PFSK-1 (cell line): ENCODE results near the gene ACVR1.

Source experiments
- FOXP2 ChIP-seq: optimal IDR thresholded peaks from 2 replicates; pipeline ENCODE3; 2011; ENCODE audit warnings: borderline replicate concordance, control low read depth, inconsistent platforms; ENCODE audit not compliant: insufficient read depth; ENCODE audit errors: extremely low read length, extremely low read depth
- POLR2AphosphoS5 ChIP-seq: IDR thresholded peaks from 2 replicates; pipeline ENCODE4 v1.6.1; 2012; ENCODE audit warnings: low read depth, mild to moderate bottlenecking, control low read depth, low read length, moderate library complexity
- REST ChIP-seq, 2 experiments: IDR thresholded peaks; 2 replicates each; pipeline versions ENCODE4 v1.6.1 to v1.8.0; 2011 to 2012; ENCODE audit warnings: low read depth in 2 of 2, low read length in 2 of 2, control low read depth in 1 of 2, inconsistent platforms in 1 of 2, mild to moderate bottlenecking in 1 of 2, moderate library complexity in 1 of 2; ENCODE audit not compliant: insufficient read depth in 1 of 2
- SIN3A ChIP-seq: IDR thresholded peaks from 2 replicates; pipeline ENCODE4 v1.6.1; 2012; ENCODE audit warnings: mild to moderate bottlenecking, low read length, moderate library complexity, borderline replicate concordance; ENCODE audit not compliant: insufficient read depth
- TAF1 ChIP-seq: IDR thresholded peaks from 2 replicates; pipeline ENCODE4 v1.6.1; 2012; ENCODE audit warnings: low read length, control low read depth, borderline replicate concordance; ENCODE audit not compliant: insufficient read depth

- TF ChIP-seq POLR2AphosphoS5, result no peak
- no peak for TF ChIP-seq TAF1
- TF ChIP-seq REST (IDR thresholded peaks at IDR 0.05; ENCODE audit: insufficient read depth in 1 of 2, low read depth in 2 of 2, low read length in 2 of 2), result no peak
- TF ChIP-seq SIN3A, result no peak
- no peak for TF ChIP-seq FOXP2
These were observed 88.7 kb downstream of the ACVR1 start for GRCh38 chr2:157787364-157787938.
